Naive thymus-derived CD8-positive, alpha-beta T cell (primary cell): Measurements from ENCODE around the gene ERC2. TPM values are rescaled to one million over a fixed set of nuclear protein-coding genes. Genes with fewer than 3 reads are reported as not detected.

Source experiments
- ATAC-seq, 2 donors: fragments of 150-1000 bp; cut with Tn5 transposase in 1 of 2; sonication (Bioruptor Pico), chemical (Tn5 transposase) in 1 of 2; 1 replicate in 1 of 2; 2 replicates in 1 of 2; pipeline ENCODE4 v1.10.0; 2021; ENCODE audit warnings: mild to moderate bottlenecking in 2 of 2, moderate library complexity in 2 of 2
- POLR2A ChIA-PET: fragments of 350-600 bp; sonication (Branson Sonifier 250); formaldehyde crosslinking; loops from one replicate; lab custom pipeline; 2021; ENCODE audit warnings: antibody characterized with exemption; lab: Charles Lee
- DNase-seq, 10 donors: peaks; one replicate each; pipeline versions ENCODE4 v3.0.0 to v3.0.0-alpha.2; 2020 to 2022
- H3K27ac Mint-ChIP-seq, 10 donors: one replicate each; pipeline ENCODE4 v1.8.0; 2020 to 2022; ENCODE audit warnings: mild to moderate bottlenecking in 10 of 10, mixed read lengths in 10 of 10, moderate library complexity in 4 of 10, inconsistent platforms in 1 of 10
- H3K27me3 Mint-ChIP-seq, 5 donors: one replicate each; pipeline ENCODE4 v1.8.0; 2021 to 2022; ENCODE audit warnings: mixed read lengths in 5 of 5
- H3K36me3 Mint-ChIP-seq, 3 donors: one replicate each; pipeline ENCODE4 v1.8.0; 2020 to 2022; ENCODE audit warnings: mixed read lengths in 3 of 3, mild to moderate bottlenecking in 2 of 3, inconsistent platforms in 1 of 3
- H3K4me1 Mint-ChIP-seq, 4 donors: one replicate each; pipeline ENCODE4 v1.8.0; 2021 to 2022; ENCODE audit warnings: mixed read lengths in 4 of 4
- H3K4me3 Mint-ChIP-seq, 10 donors: one replicate each; pipeline ENCODE4 v1.8.0; 2020 to 2022; ENCODE audit warnings: mild to moderate bottlenecking in 10 of 10, mixed read lengths in 10 of 10, moderate library complexity in 6 of 10, inconsistent platforms in 1 of 10
- H3K9me3 Mint-ChIP-seq, 9 donors: one replicate each; pipeline ENCODE4 v1.8.0; 2020 to 2022; ENCODE audit warnings: mixed read lengths in 9 of 9, mild to moderate bottlenecking in 3 of 9, inconsistent platforms in 1 of 9, moderate library complexity in 1 of 9
- polyA plus RNA-seq, 3 donors: library from polyadenylated mRNA; unstranded; fragments of 300-500 nt; fragmentation: Illumina TruSeq; gene quantifications; one replicate each; pipeline ENCODE4 v1.2.3, GENCODE V29; 2021
- total RNA-seq, 8 experiments: library from RNA in 2 of 8; stranded (reverse) in 2 of 8; gene quantifications; one replicate each; pipeline ENCODE4 v1.2.3 and lab custom pipeline; 2021 to 2026

ERC2 gene
- total and polyA plus RNA-seq, 5 experiments from 2014 or later, result 0.05 to 0.29 TPM; not detected in 3

DNA sequence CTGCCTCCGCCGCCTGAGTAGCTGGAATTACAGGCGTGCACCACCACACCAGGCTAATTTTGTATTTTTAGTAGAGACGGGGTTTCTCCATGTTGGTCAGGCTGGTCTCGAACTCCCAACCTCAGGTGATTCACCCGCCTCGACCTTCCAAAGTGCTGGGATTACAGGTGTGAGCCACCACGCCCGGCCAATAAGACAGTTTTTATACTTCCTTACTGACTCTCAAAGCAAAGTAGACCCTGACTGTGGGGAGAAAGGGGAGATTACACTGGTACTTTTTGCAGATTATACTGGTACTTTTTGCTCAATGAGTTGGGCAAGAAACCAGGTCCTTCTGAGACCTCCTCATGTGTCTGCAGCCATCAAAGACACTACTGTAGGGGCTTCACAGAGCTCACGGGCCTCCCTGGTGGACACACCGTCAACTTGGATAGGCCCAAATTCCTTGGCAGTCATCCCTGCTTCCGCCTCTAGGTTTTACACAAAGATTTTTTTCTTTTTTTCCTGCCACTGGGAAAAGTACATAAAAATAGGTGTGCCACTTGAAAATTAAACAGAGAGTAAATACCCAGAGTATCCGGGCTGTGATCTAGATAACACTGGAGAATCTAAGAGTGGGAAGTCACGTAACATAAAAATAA lies 837.9 kb downstream of the ERC2 start:
- POLR2A ChIA-PET, result no interaction called here
- H3K27ac Mint-ChIP-seq, result no peak overlapping the region
- H3K36me3 Mint-ChIP-seq, result no peaks in the 10 kb centered on the region
- no peak overlapping the region for H3K4me3 Mint-ChIP-seq
- DNase-seq, result no peak
- H3K9me3 Mint-ChIP-seq, result peaks cover 0 to 2% (median 0%) of the 10 kb centered on the region in 9 donors
- ATAC-seq, result no peak
- peaks cover 0 to 1% (median 0%) of the 10 kb centered on the region in 5 donors for H3K27me3 Mint-ChIP-seq
- H3K4me1 Mint-ChIP-seq, result peaks cover 0 to 3% (median 0%) of the 10 kb centered on the region in 4 donors

DNA sequence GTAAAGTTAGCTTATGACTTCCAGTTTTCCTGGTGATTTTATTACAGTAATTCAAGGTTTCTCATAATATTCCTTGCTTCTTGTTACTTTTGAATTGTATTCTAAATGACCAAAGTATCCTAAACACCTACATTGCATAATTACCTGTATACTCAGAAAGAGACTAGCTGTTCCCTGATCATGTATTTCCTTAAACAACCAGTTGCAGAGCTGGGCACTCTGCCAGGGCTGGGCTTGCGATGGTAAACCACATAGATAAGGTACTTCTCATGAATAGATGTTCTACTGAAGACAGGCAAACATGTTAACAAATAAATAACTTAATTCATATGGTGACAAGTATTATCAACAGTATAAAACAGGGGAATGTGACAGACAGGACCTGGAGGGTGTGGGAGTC lies 838.8 kb downstream of the ERC2 start:
- POLR2A ChIA-PET, result no interaction called here
- Mint-ChIP-seq H3K27ac (no peak overlapping the region), H3K27me3 (peaks cover 0 to 1% (median 1%) of the 10 kb centered on the region in 5 donors), H3K36me3 (no peaks in the 10 kb centered on the region), H3K4me3 (no peak overlapping the region), H3K9me3 (peaks cover 0 to 2% (median 0%) of the 10 kb centered on the region in 9 donors), H3K4me1 (peaks cover 0 to 3% (median 0%) of the 10 kb centered on the region in 4 donors)
- ATAC-seq (no peak), DNase-seq (no peak)

GRCh38 chr3:55626279-55626665 lies 842.0 kb downstream of the ERC2 start:
- H3K4me3 Mint-ChIP-seq, result no peak overlapping the region
- H3K9me3 Mint-ChIP-seq, result peaks cover 0 to 9% (median 0%) of the 10 kb centered on the region in 9 donors

GRCh38 chr3:55624238-55624637 lies 844.0 kb downstream of the ERC2 start:
- no peaks in the 10 kb centered on the region for H3K36me3 Mint-ChIP-seq
- H3K4me1 Mint-ChIP-seq, result peaks cover 0 to 3% (median 0%) of the 10 kb centered on the region in 4 donors
- no peak for DNase-seq
- POLR2A ChIA-PET, result no interaction called here
- H3K27ac Mint-ChIP-seq, result no peak overlapping the region
- peaks cover 0 to 9% (median 0%) of the 10 kb centered on the region in 9 donors for H3K9me3 Mint-ChIP-seq
- H3K27me3 Mint-ChIP-seq, result peaks cover 0 to 12% (median 2%) of the 10 kb centered on the region in 5 donors
- ATAC-seq, result no peak
- H3K4me3 Mint-ChIP-seq, result no peak overlapping the region

More at GRCh38 chr3:55626279-55626665, 842.0 kb downstream of the ERC2 start:
- Mint-ChIP-seq H3K4me1 (peaks cover 0 to 3% (median 0%) of the 10 kb centered on the region in 4 donors), H3K27me3 (peaks cover 0 to 12% (median 3%) of the 10 kb centered on the region in 5 donors), H3K36me3 (no peaks in the 10 kb centered on the region), H3K27ac (no peak overlapping the region)
- ATAC-seq, result no peak
- POLR2A ChIA-PET, result no interaction called here
- no peak for DNase-seq

GRCh38 chr3:55623786-55624185 lies 844.5 kb downstream of the ERC2 start:
- Mint-ChIP-seq H3K4me3 (no peak overlapping the region), H3K27me3 (peaks cover 0 to 12% (median 2%) of the 10 kb centered on the region in 5 donors), H3K36me3 (no peaks in the 10 kb centered on the region), H3K9me3 (peaks cover 0 to 9% (median 0%) of the 10 kb centered on the region in 9 donors), H3K4me1 (peaks cover 0 to 3% (median 0%) of the 10 kb centered on the region in 4 donors), H3K27ac (no peak overlapping the region)
- POLR2A ChIA-PET, result no interaction called here
- ATAC-seq (no peak), DNase-seq (no peak)

- POLR2A ChIA-PET, result no interaction called here
- no peak for DNase-seq
- Mint-ChIP-seq H3K4me1 (peaks cover 0 to 3% (median 0%) of the 10 kb centered on the region in 4 donors), H3K9me3 (peaks cover 0 to 9% (median 0%) of the 10 kb centered on the region in 9 donors), H3K27ac (no peak overlapping the region), H3K4me3 (no peak overlapping the region), H3K36me3 (no peaks in the 10 kb centered on the region), H3K27me3 (peaks cover 0 to 12% (median 2%) of the 10 kb centered on the region in 5 donors)
- no peak for ATAC-seq
Measured at GRCh38 chr3:55622733-55623132, 845.5 kb downstream of the ERC2 start.

DNA sequence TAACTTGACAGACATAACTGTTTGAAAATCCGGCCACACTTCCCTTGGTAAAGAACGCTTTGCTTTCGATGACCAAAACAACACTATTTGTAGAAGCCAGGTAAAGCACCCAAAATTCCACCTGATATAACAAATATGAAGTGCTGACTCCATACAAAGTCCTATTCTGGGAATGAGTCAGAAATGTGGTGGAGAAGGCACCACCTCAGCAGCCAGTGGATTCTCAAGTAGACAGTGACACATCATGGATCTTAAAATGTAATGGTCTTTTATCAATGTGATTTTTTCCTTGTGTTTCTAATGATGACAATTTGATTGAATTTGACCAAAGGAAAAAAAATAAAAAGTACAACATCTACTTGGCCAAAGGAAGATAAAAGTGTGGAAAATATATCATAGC lies 846.2 kb downstream of the ERC2 start:
- POLR2A ChIA-PET, result no interaction called here

GRCh38 chr3:55621648-55622047 lies 846.6 kb downstream of the ERC2 start:
- peaks cover 0 to 9% (median 0%) of the 10 kb centered on the region in 9 donors for H3K9me3 Mint-ChIP-seq
- H3K36me3 Mint-ChIP-seq, result no peaks in the 10 kb centered on the region
- H3K4me1 Mint-ChIP-seq, result peaks cover 0 to 3% (median 0%) of the 10 kb centered on the region in 4 donors
- ATAC-seq (no peak), DNase-seq (no peak)
- no peak overlapping the region for H3K4me3 Mint-ChIP-seq
- peaks cover 0 to 12% (median 2%) of the 10 kb centered on the region in 5 donors for H3K27me3 Mint-ChIP-seq
- no peak overlapping the region for H3K27ac Mint-ChIP-seq
- POLR2A ChIA-PET, result no interaction called here

More for the DNA sequence above, 846.2 kb downstream of the ERC2 start:
- Mint-ChIP-seq H3K27me3 (peaks cover 0 to 12% (median 2%) of the 10 kb centered on the region in 5 donors), H3K9me3 (peaks cover 0 to 9% (median 0%) of the 10 kb centered on the region in 9 donors), H3K4me3 (no peak overlapping the region), H3K27ac (no peak overlapping the region), H3K4me1 (peaks cover 0 to 3% (median 0%) of the 10 kb centered on the region in 4 donors), H3K36me3 (no peaks in the 10 kb centered on the region)
- ATAC-seq, result no peak
- no peak for DNase-seq

DNA sequence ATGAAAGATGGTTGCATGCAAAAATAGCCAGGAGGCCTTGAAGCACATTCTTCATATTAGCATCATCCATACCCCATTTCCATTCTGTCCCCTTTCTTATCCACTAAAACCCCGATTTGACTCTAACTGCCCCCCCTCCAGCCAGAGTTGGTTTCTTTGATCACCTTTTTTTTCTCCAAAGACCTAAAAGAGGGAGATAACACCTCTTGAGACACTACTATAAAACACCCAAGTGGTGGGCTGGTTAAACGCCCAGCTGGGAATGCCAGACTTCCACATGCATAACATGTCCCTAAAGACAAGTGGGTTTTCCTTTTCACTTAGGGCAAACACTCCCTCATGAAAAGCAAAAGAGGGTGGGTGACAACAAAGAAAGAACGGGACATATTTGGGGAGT lies 847.2 kb downstream of the ERC2 start:
- ATAC-seq (no peak), DNase-seq (no peak)
- POLR2A ChIA-PET, result no interaction called here
- Mint-ChIP-seq H3K4me3 (no peak overlapping the region), H3K4me1 (peaks cover 0 to under 1% (median 0%) of the 10 kb centered on the region in 4 donors), H3K9me3 (peaks cover 0 to 9% (median 0%) of the 10 kb centered on the region in 9 donors), H3K36me3 (no peaks in the 10 kb centered on the region), H3K27me3 (peaks cover 0 to 12% (median 2%) of the 10 kb centered on the region in 5 donors), H3K27ac (no peak overlapping the region)

GRCh38 chr3:55620351-55621025 lies 847.8 kb downstream of the ERC2 start:
- POLR2A ChIA-PET, result no interaction called here
- Mint-ChIP-seq H3K27ac (no peak overlapping the region), H3K4me3 (no peak overlapping the region), H3K4me1 (no peaks in the 10 kb centered on the region), H3K9me3 (peaks cover 0 to 9% (median 0%) of the 10 kb centered on the region in 9 donors), H3K36me3 (no peaks in the 10 kb centered on the region), H3K27me3 (peaks cover 0 to 12% (median 2%) of the 10 kb centered on the region in 5 donors)
- ATAC-seq (no peak), DNase-seq (no peak)

GRCh38 chr3:55619046-55619808 lies 849.0 kb downstream of the ERC2 start:
- H3K4me1 Mint-ChIP-seq, result no peaks in the 10 kb centered on the region
- ATAC-seq, result no peak
- H3K4me3 Mint-ChIP-seq, result no peak overlapping the region
- peaks cover 0 to 9% (median 2%) of the 10 kb centered on the region in 5 donors for H3K27me3 Mint-ChIP-seq
- H3K9me3 Mint-ChIP-seq, result peaks cover 0 to 6% (median 0%) of the 10 kb centered on the region in 9 donors
- no peak for DNase-seq
- no peaks in the 10 kb centered on the region for H3K36me3 Mint-ChIP-seq
- no peak overlapping the region for H3K27ac Mint-ChIP-seq
- POLR2A ChIA-PET, result no interaction called here

GRCh38 chr3:55617385-55617784 lies 850.9 kb downstream of the ERC2 start:
- Mint-ChIP-seq H3K36me3 (no peaks in the 10 kb centered on the region), H3K4me3 (no peak overlapping the region), H3K4me1 (no peaks in the 10 kb centered on the region), H3K9me3 (peaks cover 0 to 3% (median 0%) of the 10 kb centered on the region in 9 donors), H3K27me3 (peaks cover 0 to 2% (median 0%) of the 10 kb centered on the region in 5 donors), H3K27ac (no peak overlapping the region)
- POLR2A ChIA-PET, result no interaction called here
- no peak for ATAC-seq
- no peak for DNase-seq
